Bronchial epithelial cell (primary cell): ENCODE measurements around the gene DDX21. TPM values are rescaled to one million over a fixed set of nuclear protein-coding genes. Genes with fewer than 3 reads are reported as not detected.
"Not testable (repeated sequence)": the region's sequence is repeated elsewhere in the genome, so short reads cannot be mapped to it uniquely, and the experiment has no call there.

ENCODE experiments used
- DNase-seq: peaks from one replicate; pipeline ENCODE4 v3.0.0-alpha.2; 2010; ENCODE audit warnings: low read depth
- FAIRE-seq: peaks from 2 replicates; lab custom pipeline; 2011; peaks lifted over from hg19 to GRCh38; lab: Jason Lieb, UNC
- H3K27me3 ChIP-seq: 2 replicates; pipeline ENCODE4 v1.5.1; 2011; ENCODE audit warnings: low read length; ENCODE audit not compliant: control insufficient read depth, insufficient read depth
- H3K36me3 ChIP-seq: 2 replicates; pipeline ENCODE4 v1.5.1; 2011; ENCODE audit warnings: low read length; ENCODE audit not compliant: control insufficient read depth, insufficient read depth
- H3K4me3 ChIP-seq: 2 replicates; pipeline ENCODE4 v1.5.1; 2011; ENCODE audit warnings: mild to moderate bottlenecking, low read depth, low read length, control low read depth
- total RNA-seq: library from RNA; depleted of rRNA; stranded (reverse); fragments of >200 nt; gene quantifications from 2 replicates; pipeline ENCODE4 v1.2.1, GENCODE V29; 2014
- TF ChIP-seq, protein P1 (sequence below): IDR thresholded peaks from 2 replicates; pipeline ENCODE4 v1.5.1; 2011; ENCODE audit warnings: mild to moderate bottlenecking, moderate library complexity, low read length, control low read depth, inconsistent platforms; ENCODE audit not compliant: insufficient read depth, severe bottlenecking

The DDX21 gene
- total RNA-seq, 1 donor from 2014 or later: 193 TPM

DNA sequence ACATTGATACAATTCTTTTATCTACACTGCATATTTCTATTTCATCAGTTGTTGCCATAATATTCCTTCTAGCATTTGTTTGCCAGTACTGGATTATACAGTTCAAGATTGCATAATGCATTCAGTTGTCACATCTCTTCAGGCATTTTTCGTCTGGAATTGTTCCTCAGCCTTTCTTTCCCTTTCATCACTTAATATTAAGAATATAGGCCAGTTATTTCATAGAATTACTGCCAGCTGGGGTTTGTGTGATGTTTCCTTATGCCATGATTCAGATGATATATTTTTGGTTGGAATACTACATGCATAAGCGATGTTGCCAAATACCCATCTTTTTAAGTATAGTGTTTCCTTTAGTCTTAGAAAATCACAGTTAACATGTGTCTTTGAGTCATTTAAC, 53.4 kb downstream of the DDX21 start:
- FAIRE-seq (no peak), DNase-seq (no peak)
- TF ChIP-seq, protein P1, sequence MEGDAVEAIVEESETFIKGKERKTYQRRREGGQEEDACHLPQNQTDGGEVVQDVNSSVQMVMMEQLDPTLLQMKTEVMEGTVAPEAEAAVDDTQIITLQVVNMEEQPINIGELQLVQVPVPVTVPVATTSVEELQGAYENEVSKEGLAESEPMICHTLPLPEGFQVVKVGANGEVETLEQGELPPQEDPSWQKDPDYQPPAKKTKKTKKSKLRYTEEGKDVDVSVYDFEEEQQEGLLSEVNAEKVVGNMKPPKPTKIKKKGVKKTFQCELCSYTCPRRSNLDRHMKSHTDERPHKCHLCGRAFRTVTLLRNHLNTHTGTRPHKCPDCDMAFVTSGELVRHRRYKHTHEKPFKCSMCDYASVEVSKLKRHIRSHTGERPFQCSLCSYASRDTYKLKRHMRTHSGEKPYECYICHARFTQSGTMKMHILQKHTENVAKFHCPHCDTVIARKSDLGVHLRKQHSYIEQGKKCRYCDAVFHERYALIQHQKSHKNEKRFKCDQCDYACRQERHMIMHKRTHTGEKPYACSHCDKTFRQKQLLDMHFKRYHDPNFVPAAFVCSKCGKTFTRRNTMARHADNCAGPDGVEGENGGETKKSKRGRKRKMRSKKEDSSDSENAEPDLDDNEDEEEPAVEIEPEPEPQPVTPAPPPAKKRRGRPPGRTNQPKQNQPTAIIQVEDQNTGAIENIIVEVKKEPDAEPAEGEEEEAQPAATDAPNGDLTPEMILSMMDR: no peak
- Histone ChIP-seq H3K27me3 (no peaks in the 10 kb centered on the region), H3K36me3 (peaks cover 2% of the 10 kb centered on the region), H3K4me3 (no peak overlapping the region)

DNA sequence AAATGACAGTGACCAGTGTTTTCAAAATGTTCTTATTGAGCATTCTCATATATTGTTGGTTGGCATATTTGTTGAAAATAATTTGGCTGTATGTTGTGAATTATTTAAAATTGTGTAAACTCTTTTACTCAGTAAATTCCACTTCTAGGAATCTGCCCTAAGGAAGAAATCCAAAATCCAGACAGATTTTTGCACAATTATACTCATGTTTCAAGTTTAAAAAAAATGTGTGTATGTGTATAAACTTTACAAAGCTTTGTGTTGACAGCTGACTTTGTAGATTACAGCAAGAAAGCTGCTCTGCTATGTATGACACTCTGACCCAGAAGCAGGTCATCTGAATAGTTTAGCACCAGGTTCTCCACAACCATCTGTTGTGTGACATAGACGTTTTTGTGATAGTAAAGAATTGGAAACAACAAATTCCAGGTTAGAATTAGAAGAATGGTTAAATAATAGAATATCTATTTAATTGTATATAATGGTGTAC, 54.2 kb downstream of the DDX21 start:
- no peaks in the 10 kb centered on the region for H3K27me3 ChIP-seq
- no peak overlapping the region for H3K4me3 ChIP-seq
- TF ChIP-seq, protein P1: no peak
- peaks cover 2% of the 10 kb centered on the region for H3K36me3 ChIP-seq
- FAIRE-seq (no peak), DNase-seq (no peak)

DNA sequence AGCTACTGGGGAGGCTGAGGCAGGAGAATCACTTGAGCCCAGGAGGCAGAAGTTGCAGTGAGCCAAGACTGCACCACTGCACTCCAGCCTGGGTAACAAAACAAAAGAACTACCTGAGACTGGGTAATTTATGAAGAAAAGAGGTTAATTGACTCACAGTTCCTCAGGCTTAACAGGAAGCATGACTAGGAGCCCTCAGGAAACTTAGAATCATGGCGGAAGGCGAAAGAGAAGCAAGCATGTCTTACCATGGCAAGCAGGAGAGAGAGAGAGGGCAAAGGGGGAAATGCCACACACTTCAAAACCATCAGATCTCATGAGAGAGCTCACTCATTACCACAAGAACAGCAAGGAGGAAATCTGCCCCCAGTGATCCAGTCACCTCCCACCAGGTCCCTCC, 56.8 kb downstream of the DDX21 start:
- FAIRE-seq, H3K27me3 ChIP-seq, H3K36me3 ChIP-seq, H3K4me3 ChIP-seq: not testable (repeated sequence)
- peak; percentile 52 for DNase-seq

DNA sequence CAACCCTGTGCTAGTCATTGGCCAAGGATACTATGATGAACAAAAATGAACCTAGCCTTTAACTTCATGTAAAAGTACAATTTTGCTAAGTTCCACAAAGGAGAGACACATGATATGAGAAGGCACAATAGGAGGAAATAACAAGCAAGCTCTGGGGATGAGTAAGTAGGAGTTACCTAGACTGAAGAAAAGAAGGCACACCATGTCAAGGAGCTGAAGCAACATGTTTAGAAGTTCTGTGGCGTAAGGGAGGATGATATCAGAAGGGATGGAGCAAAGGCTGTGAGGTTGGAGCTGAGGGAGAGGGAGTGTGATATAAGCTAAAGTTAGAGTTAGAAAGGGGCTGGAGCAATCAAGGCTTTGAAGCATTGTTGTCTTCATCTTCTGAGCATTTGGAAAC, 58.2 kb downstream of the DDX21 start:
- no peak for FAIRE-seq
- DNase-seq: peak; percentile 76

DNA sequence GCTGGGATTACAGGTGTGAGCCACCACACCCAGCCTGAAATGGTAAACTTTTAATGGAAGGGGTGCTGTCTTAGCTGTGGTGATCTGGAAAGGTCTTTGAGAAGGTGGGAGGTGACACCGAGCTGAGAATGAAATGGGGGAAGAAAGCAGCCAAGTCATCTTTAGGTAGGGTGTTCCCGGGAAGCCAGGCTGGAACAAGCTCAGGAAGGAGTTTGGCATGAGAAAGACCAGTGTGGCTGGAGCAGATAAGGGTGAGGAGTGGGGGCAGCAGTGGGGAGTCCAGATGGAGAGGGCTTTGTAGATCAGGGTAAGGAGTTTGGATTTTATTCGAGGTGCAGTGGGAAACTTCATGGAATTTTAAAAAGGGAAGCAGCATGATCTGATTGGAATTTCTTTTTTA, 62.6 kb downstream of the DDX21 start:
- Histone ChIP-seq H3K36me3 (peaks cover 2% of the 10 kb centered on the region), H3K27me3 (no peaks in the 10 kb centered on the region), H3K4me3 (no peak overlapping the region)
- DNase-seq: no peak
- FAIRE-seq: no peak
- TF ChIP-seq, protein P1: no peak

More for the DNA sequence above, 58.2 kb downstream of the DDX21 start:
- Histone ChIP-seq H3K27me3 (no peaks in the 10 kb centered on the region), H3K36me3 (peaks cover 4% of the 10 kb centered on the region), H3K4me3 (no peak overlapping the region)
- TF ChIP-seq, protein P1: no peak

DNA sequence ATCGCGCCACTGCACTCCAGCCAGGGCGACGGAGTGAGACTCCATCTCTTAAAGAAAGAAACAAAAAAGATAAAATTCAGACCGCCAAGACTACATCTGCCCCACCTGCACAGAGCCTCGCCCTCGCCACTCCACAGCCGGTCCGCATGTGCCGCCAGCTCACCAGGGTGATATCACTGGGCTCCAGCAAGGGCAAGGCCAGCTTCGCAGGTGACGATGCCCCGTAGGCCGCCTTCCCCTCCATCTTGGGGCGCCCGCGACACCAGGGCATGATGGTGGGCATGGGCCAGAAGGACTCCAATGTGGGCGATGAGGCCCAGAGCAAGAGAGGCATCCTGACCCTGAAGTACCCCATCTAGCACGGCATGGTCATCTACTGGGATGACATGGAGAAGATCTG, 66.6 kb downstream of the DDX21 start:
- FAIRE-seq: no peak
- H3K4me3 ChIP-seq: no peak overlapping the region
- H3K36me3 ChIP-seq: no peaks in the 10 kb centered on the region
- H3K27me3 ChIP-seq: no peaks in the 10 kb centered on the region
- no peak for DNase-seq
- TF ChIP-seq, protein P1: no peak
